B cell (primary cell): ENCODE measurements around the gene ACTN1. TPM values are rescaled to one million over a fixed set of nuclear protein-coding genes. Genes with fewer than 3 reads are reported as not detected.

Source experiments
- ATAC-seq: fragments of 200-7000 bp; cut with Tn5 transposase; one replicate; pipeline ENCODE4 v1.10.0; 2021; ENCODE audit warnings: low read depth, mild to moderate bottlenecking, moderate number of reproducible peaks, moderate library complexity
- CTCF ChIA-PET: fragments of 350-600 bp; sonication (Branson Sonifier 250); formaldehyde crosslinking; loops from one replicate; lab custom pipeline; 2021; ENCODE audit warnings: antibody characterized with exemption, inconsistent platforms; lab: Charles Lee
- POLR2A ChIA-PET: fragments of 350-600 bp; sonication (Branson Sonifier 250); formaldehyde crosslinking; loops from one replicate; lab custom pipeline; 2021; ENCODE audit warnings: antibody characterized with exemption; lab: Charles Lee
- DNase-seq: peaks from one replicate; pipeline ENCODE4 v3.0.0; 2013
- H2AFZ ChIP-seq: 2 replicates; pipeline ENCODE4 v1.6.1; 2012; ENCODE audit warnings: mild to moderate bottlenecking, low read depth, low read length; ENCODE audit not compliant: insufficient read depth, poor library complexity, severe bottlenecking
- H3K27ac ChIP-seq, 2 donors: 1 replicate in 1 of 2; 2 replicates in 1 of 2; pipeline ENCODE4 v1.5.1; 2012 to 2013; ENCODE audit warnings: low read length in 2 of 2, mild to moderate bottlenecking in 2 of 2, moderate library complexity in 1 of 2
- H3K27me3 ChIP-seq, 4 experiments: fragments of 200-600 bp in 1 of 4; sonication (generic) in 1 of 4; replicated peaks in 1 of 4; 1 replicate in 2 of 4; 2 replicates in 2 of 4; pipeline versions ENCODE4 v1.6.1 to v1.7.0; 2013 to 2016; ENCODE audit warnings: low read length in 3 of 4, mild to moderate bottlenecking in 2 of 4, mixed read lengths in 1 of 4, moderate library complexity in 1 of 4; ENCODE audit not compliant: insufficient read depth in 4 of 4, control insufficient read depth in 3 of 4; ENCODE audit errors: control extremely low read depth in 1 of 4
- H3K36me3 ChIP-seq, 2 experiments: replicated peaks in 1 of 2; 1 replicate in 1 of 2; 2 replicates in 1 of 2; pipeline versions ENCODE4 v1.6.1 to v1.7.1; 2013; ENCODE audit warnings: low read length in 1 of 2; ENCODE audit not compliant: insufficient read depth in 2 of 2, control insufficient read depth in 1 of 2; ENCODE audit errors: control extremely low read depth in 1 of 2, extremely low read depth in 1 of 2
- H3K4me1 ChIP-seq, 2 donors: fragments of 200-600 bp in 1 of 2; sonication (generic) in 1 of 2; 1 replicate in 1 of 2; 2 replicates in 1 of 2; pipeline versions ENCODE4 v1.5.1 to v1.6.1; 2013 to 2017; ENCODE audit warnings: low read length in 2 of 2; ENCODE audit not compliant: control insufficient read depth in 2 of 2, insufficient read depth in 2 of 2
- H3K4me2 ChIP-seq: replicated peaks from 2 replicates; pipeline ENCODE3; 2012; ENCODE audit warnings: mild to moderate bottlenecking, low read depth, low read length; ENCODE audit not compliant: poor library complexity, severe bottlenecking
- H3K4me3 ChIP-seq, 5 experiments: fragments of 200-600 bp in 1 of 5; sonication (generic) in 1 of 5; 1 replicate in 3 of 5; 2 replicates in 2 of 5; pipeline versions ENCODE4 v1.5.1 to v1.7.0; 2011 to 2016; ENCODE audit warnings: low read length in 4 of 5, mild to moderate bottlenecking in 4 of 5, low read depth in 2 of 5, control low read depth in 1 of 5, moderate library complexity in 1 of 5; ENCODE audit not compliant: insufficient read depth in 1 of 5; ENCODE audit errors: control extremely low read depth in 1 of 5, extremely low read depth in 1 of 5
- H3K79me2 ChIP-seq: fragments of 200-600 bp; sonication (generic); one replicate; pipeline ENCODE4 v1.6.0; 2016; ENCODE audit warnings: low read length; ENCODE audit not compliant: control insufficient read depth, insufficient read depth
- H3K9ac ChIP-seq: fragments of 200-600 bp; sonication (generic); 2 replicates; pipeline ENCODE4 v1.6.1; 2017; ENCODE audit warnings: mild to moderate bottlenecking, low read length, moderate library complexity
- H3K9me3 ChIP-seq, 3 donors: one replicate each; pipeline versions ENCODE4 v1.6.1 to v1.7.1; 2013; ENCODE audit warnings: low read length in 2 of 3; ENCODE audit not compliant: control insufficient read depth in 2 of 3, insufficient read depth in 1 of 3; ENCODE audit errors: control extremely low read depth in 1 of 3
- H4K20me1 ChIP-seq: 2 replicates; pipeline ENCODE4 v1.6.0; 2012; ENCODE audit warnings: mild to moderate bottlenecking, low read length; ENCODE audit not compliant: insufficient read depth, control insufficient read depth, poor library complexity, severe bottlenecking
- H3K27ac Mint-ChIP-seq: one replicate; pipeline ENCODE4 v1.8.0; 2021; ENCODE audit warnings: mixed read lengths
- H3K27me3 Mint-ChIP-seq: one replicate; pipeline ENCODE4 v1.8.0; 2021; ENCODE audit warnings: mixed read lengths
- H3K4me1 Mint-ChIP-seq: one replicate; pipeline ENCODE4 v1.8.0; 2021; ENCODE audit warnings: mixed read lengths
- H3K4me3 Mint-ChIP-seq: one replicate; pipeline ENCODE4 v1.8.0; 2021; ENCODE audit warnings: mixed read lengths
- H3K9me3 Mint-ChIP-seq: one replicate; pipeline ENCODE4 v1.8.0; 2022; ENCODE audit warnings: mixed read lengths; ENCODE audit not compliant: insufficient read depth
- EZH2 ChIP-seq: IDR thresholded peaks from 2 replicates; pipeline ENCODE4 v1.6.1; 2012; ENCODE audit warnings: borderline replicate concordance, low read depth, mild to moderate bottlenecking, moderate library complexity, low read length; ENCODE audit not compliant: insufficient read depth, poor library complexity, severe bottlenecking
- WGBS: methylation state at CpG from one replicate; pipeline ENCODE4 v1.1.5; 2013; ENCODE audit warnings: missing lambda C conversion rate; ENCODE audit not compliant: insufficient coverage; 5-methylcytosine and 5-hydroxymethylcytosine counted together
- intact Hi-C: fragments of 100-400 bp; cut with micrococcal nuclease; formaldehyde crosslinking; loops from one replicate; pipeline ENCODE4 v1.10.0; 2022
- polyA plus RNA-seq: library from polyadenylated mRNA; depleted of rRNA; stranded (reverse); fragments of >200 nt; gene quantifications from 2 replicates; pipeline ENCODE4 v1.2.3, GENCODE V29; 2012
- total RNA-seq, 2 donors: library from RNA; stranded (reverse); fragments of 120-200 nt in 1 of 2; gene quantifications; 1 replicate in 1 of 2; 2 replicates in 1 of 2; pipeline versions ENCODE4 v1.2.3 to v1.2.4, GENCODE V29; 2013 to 2022
- TF ChIP-seq, protein P1 (sequence below): fragments of 200-600 bp; IDR thresholded peaks from one replicate; pipeline ENCODE4 v1.8.0; 2022; ENCODE audit warnings: antibody characterized with exemption, mild to moderate bottlenecking

The ACTN1 gene
- total and polyA plus RNA-seq, 2 donors (not counting 1 experiment from before 2014, with no cell fraction given): 0.74 to 0.89 TPM

DNA sequence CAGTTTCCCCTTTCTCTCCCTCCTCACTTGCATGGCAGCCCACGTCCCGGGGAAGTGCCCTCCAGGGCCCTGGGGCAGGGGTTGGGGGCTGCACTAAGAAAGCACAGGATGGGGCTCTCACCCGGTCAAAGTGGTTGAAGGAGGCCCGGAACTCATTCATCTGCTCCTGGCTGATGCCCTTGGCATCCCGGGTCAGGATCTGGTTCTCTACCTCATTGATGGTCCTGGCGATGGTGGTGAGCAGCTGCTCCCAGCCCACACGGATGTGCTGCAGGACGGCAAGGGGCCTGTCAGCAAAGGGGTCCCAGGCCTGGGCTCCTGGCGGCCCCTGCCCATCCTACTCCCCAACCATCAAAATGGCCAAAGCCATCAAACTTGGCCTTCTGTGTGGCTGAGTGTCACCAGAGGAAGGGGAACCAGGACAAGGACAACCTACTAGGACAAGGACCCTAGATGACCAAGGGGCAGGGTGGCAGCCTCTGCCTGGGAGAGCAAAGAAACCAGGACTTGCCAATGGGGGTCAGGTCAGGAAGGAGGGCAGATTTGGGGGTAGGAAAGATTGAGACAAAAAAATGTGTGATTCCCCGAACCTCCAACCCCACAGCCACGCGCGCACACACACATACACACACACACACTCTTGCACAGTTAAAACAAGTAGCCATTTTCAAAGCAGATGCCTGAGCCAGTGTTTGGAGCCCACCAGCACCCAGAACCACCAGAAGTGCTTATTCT is 99.1 kb downstream of the ACTN1 start:
- H2AFZ ChIP-seq: no peak overlapping the region
- Mint-ChIP-seq H3K27me3 (no peaks in the 10 kb centered on the region), H3K27ac (no peak overlapping the region), H3K4me3 (no peak overlapping the region), H3K4me1 (no peaks in the 10 kb centered on the region), H3K9me3 (no peaks in the 10 kb centered on the region)
- H3K4me2 ChIP-seq: no peak overlapping the region
- no peaks in the 10 kb centered on the region for H3K9me3 ChIP-seq
- H3K36me3 ChIP-seq: no peaks in the 10 kb centered on the region
- POLR2A ChIA-PET: no interaction called here
- DNase-seq (no peak), ATAC-seq (no peak)
- H3K4me3 ChIP-seq: no peak overlapping the region
- no peaks in the 10 kb centered on the region for H3K27me3 ChIP-seq
- WGBS: over 99% methylated on average over 11 of the region's 13 CpGs
- H3K79me2 ChIP-seq: no peaks in the 10 kb centered on the region
- no peak overlapping the region for H3K9ac ChIP-seq
- CTCF ChIA-PET: no interaction called here
- intact Hi-C loops: no loop called here
- H4K20me1 ChIP-seq: no peaks in the 10 kb centered on the region
- TF ChIP-seq, protein P1, sequence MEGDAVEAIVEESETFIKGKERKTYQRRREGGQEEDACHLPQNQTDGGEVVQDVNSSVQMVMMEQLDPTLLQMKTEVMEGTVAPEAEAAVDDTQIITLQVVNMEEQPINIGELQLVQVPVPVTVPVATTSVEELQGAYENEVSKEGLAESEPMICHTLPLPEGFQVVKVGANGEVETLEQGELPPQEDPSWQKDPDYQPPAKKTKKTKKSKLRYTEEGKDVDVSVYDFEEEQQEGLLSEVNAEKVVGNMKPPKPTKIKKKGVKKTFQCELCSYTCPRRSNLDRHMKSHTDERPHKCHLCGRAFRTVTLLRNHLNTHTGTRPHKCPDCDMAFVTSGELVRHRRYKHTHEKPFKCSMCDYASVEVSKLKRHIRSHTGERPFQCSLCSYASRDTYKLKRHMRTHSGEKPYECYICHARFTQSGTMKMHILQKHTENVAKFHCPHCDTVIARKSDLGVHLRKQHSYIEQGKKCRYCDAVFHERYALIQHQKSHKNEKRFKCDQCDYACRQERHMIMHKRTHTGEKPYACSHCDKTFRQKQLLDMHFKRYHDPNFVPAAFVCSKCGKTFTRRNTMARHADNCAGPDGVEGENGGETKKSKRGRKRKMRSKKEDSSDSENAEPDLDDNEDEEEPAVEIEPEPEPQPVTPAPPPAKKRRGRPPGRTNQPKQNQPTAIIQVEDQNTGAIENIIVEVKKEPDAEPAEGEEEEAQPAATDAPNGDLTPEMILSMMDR: no peak
- no peak for TF ChIP-seq EZH2
- no peaks in the 10 kb centered on the region for H3K4me1 ChIP-seq
- no peak overlapping the region for H3K27ac ChIP-seq

DNA sequence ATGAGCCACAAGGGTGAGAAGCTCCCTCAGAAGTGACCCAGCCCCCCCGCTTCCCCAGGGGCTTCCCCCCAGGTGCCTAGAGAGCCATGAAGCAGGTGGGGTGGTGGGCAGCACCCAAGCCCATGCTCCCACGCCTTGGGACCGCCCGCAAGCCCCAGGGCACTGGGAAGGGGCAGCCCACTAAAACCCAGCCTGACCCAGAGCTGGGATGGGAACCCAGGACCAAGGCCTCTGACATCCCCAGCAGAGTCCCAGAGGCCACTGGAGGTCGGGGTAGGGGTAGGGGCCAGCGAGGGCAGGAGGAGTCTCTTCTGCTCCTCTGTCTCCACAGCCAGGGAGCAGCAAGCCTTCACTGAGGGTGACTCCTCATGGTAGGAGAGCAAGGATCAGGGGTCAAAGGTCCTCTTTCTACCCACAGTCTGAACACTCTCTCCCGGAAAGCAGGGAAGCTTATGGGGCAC is 99.8 kb downstream of the ACTN1 start:
- POLR2A ChIA-PET: no interaction called here
- TF ChIP-seq, protein P1: no peak
- no peak for TF ChIP-seq EZH2
- intact Hi-C loops: no loop called here
- Histone ChIP-seq H3K4me3 (no peak overlapping the region), H3K36me3 (no peaks in the 10 kb centered on the region), H3K4me2 (no peak overlapping the region), H3K79me2 (no peaks in the 10 kb centered on the region), H3K27me3 (no peaks in the 10 kb centered on the region), H3K27ac (no peak overlapping the region), H3K9ac (no peak overlapping the region), H2AFZ (no peak overlapping the region), H3K9me3 (no peaks in the 10 kb centered on the region), H4K20me1 (no peaks in the 10 kb centered on the region), H3K4me1 (no peaks in the 10 kb centered on the region)
- H3K4me1 Mint-ChIP-seq: no peaks in the 10 kb centered on the region
- no peaks in the 10 kb centered on the region for H3K9me3 Mint-ChIP-seq
- no peak for ATAC-seq
- no peak overlapping the region for H3K4me3 Mint-ChIP-seq
- no peak for DNase-seq
- H3K27ac Mint-ChIP-seq: no peak overlapping the region
- WGBS: 92% methylated on average over 7 of the region's 7 CpGs
- CTCF ChIA-PET: no interaction called here
- H3K27me3 Mint-ChIP-seq: no peaks in the 10 kb centered on the region
